ENCODE data around the gene LRRC2. TPM values are rescaled to one million over a fixed set of nuclear protein-coding genes. Genes with fewer than 3 reads are reported as not detected.
A peak's percentile ranks its signal among the peaks of the same experiment; 100 is the strongest.
"Not testable (repeated sequence)": the region's sequence is repeated elsewhere in the genome, so short reads cannot be mapped to it uniquely, and the experiment has no call there.

LRRC2 gene
- total and polyA plus RNA-seq, 2 experiments from 2014 or later = 0.60 to 4.4 TPM

GRCh38 chr3:46579756-46580286 lies 13.7 kb upstream of the LRRC2 start:
- Histone ChIP-seq H3K79me2 (no peaks in the 10 kb centered on the region), H4K20me1 (ENCODE audit: insufficient read depth, poor library complexity, severe bottlenecking) (no peaks in the 10 kb centered on the region), H3K4me1 (ENCODE audit: insufficient read depth) (peaks cover 9% of the 10 kb centered on the region), H2AFZ (no peak overlapping the region), H3K9me3 (ENCODE audit: low read depth) (no peaks in the 10 kb centered on the region), H3K9me2 (replicated peaks; ENCODE audit: insufficient read depth) (no peaks in the 10 kb centered on the region), H3K27ac (no peak overlapping the region), H3K4me2 (no peak overlapping the region), H3K36me3 (replicated peaks; ENCODE audit: insufficient read depth, low read depth) (no peaks in the 10 kb centered on the region), H3K27me3 (peaks cover 25% of the 10 kb centered on the region), H3K4me3 (no peak overlapping the region)
- TF ChIP-seq CTCF (IDR thresholded peaks at IDR 0.05; ENCODE audit: poor library complexity) = no peak
- TF ChIP-seq EZH2phosphoT487 (IDR thresholded peaks at IDR 0.05; ENCODE audit: low read depth, severe bottlenecking, unreplicated experiment) = no peak
- TF ChIP-seq EZH2 (IDR thresholded peaks at IDR 0.05; ENCODE audit: borderline replicate concordance) = no peak
- WGBS (ENCODE audit: low lambda C conversion rate, missing lambda C conversion rate) = 41% methylated on average over 14 of the region's 14 CpGs
- no peak for DNase-seq (ENCODE audit: low spot score)

GRCh38 chr3:46578973-46579755 lies 13.1 kb upstream of the LRRC2 start:
- Histone ChIP-seq H4K20me1 (ENCODE audit: insufficient read depth, poor library complexity, severe bottlenecking) (no peaks in the 10 kb centered on the region), H3K4me2 (no peak overlapping the region), H3K27ac (no peak overlapping the region), H3K4me3 (no peak overlapping the region), H3K36me3 (replicated peaks; ENCODE audit: insufficient read depth, low read depth) (no peaks in the 10 kb centered on the region), H3K4me1 (ENCODE audit: insufficient read depth) (peaks cover 16% of the 10 kb centered on the region), H3K79me2 (no peaks in the 10 kb centered on the region), H2AFZ (no peak overlapping the region), H3K9me2 (replicated peaks; ENCODE audit: insufficient read depth) (no peaks in the 10 kb centered on the region), H3K27me3 (peaks cover 25% of the 10 kb centered on the region), H3K9me3 (ENCODE audit: low read depth) (no peaks in the 10 kb centered on the region)
- TF ChIP-seq EZH2 (IDR thresholded peaks at IDR 0.05; ENCODE audit: borderline replicate concordance) = no peak
- TF ChIP-seq CTCF (IDR thresholded peaks at IDR 0.05; ENCODE audit: poor library complexity) = no peak
- no peak for TF ChIP-seq EZH2phosphoT487 (IDR thresholded peaks at IDR 0.05; ENCODE audit: low read depth, severe bottlenecking, unreplicated experiment)
- DNase-seq (ENCODE audit: low spot score) = no peak
- WGBS (ENCODE audit: low lambda C conversion rate, missing lambda C conversion rate) = 53% methylated on average over 10 of the region's 10 CpGs

GRCh38 chr3:46577580-46578249 lies 11.6 kb upstream of the LRRC2 start:
- H3K27ac ChIP-seq = not testable (repeated sequence)
- H3K4me2 ChIP-seq = peak overlapping the region; percentile 70
- 43% methylated on average over 16 of the region's 18 CpGs for WGBS (ENCODE audit: low lambda C conversion rate, missing lambda C conversion rate)

GRCh38 chr3:46576879-46577278 lies 10.8 kb upstream of the LRRC2 start:
- WGBS (ENCODE audit: low lambda C conversion rate, missing lambda C conversion rate) = 18% methylated on average over 21 of the region's 21 CpGs
- TF ChIP-seq EZH2phosphoT487 (IDR thresholded peaks at IDR 0.05; ENCODE audit: low read depth, severe bottlenecking, unreplicated experiment) (no peak), CTCF (IDR thresholded peaks at IDR 0.05; ENCODE audit: poor library complexity) (no peak), EZH2 (IDR thresholded peaks at IDR 0.05; ENCODE audit: borderline replicate concordance) (no peak)
- Histone ChIP-seq H4K20me1 (ENCODE audit: insufficient read depth, poor library complexity, severe bottlenecking) (no peaks in the 10 kb centered on the region), H3K9me2 (replicated peaks; ENCODE audit: insufficient read depth) (no peaks in the 10 kb centered on the region), H3K4me1 (ENCODE audit: insufficient read depth) (peaks cover 20% of the 10 kb centered on the region), H3K36me3 (replicated peaks; ENCODE audit: insufficient read depth, low read depth) (no peaks in the 10 kb centered on the region), H3K9me3 (ENCODE audit: low read depth) (no peaks in the 10 kb centered on the region), H3K79me2 (no peaks in the 10 kb centered on the region), H3K27ac (no peak overlapping the region), H3K4me3 (no peak overlapping the region), H3K27me3 (peaks cover 25% of the 10 kb centered on the region), H2AFZ (peak overlapping the region; percentile 60), H3K4me2 (peak overlapping the region; percentile 70)
- peak; percentile 52 for DNase-seq (ENCODE audit: low spot score)

More at GRCh38 chr3:46577580-46578249, 11.6 kb upstream of the LRRC2 start:
- H4K20me1 ChIP-seq (ENCODE audit: insufficient read depth, poor library complexity, severe bottlenecking); H3K36me3 ChIP-seq (replicated peaks; ENCODE audit: insufficient read depth, low read depth); H3K9me2 ChIP-seq (replicated peaks; ENCODE audit: insufficient read depth); H3K79me2 ChIP-seq; DNase-seq (ENCODE audit: low spot score); H3K4me3 ChIP-seq; H3K9me3 ChIP-seq (ENCODE audit: low read depth): not testable (repeated sequence)
- Histone ChIP-seq H2AFZ (peak overlapping the region; percentile 60), H3K27me3 (peaks cover 25% of the 10 kb centered on the region), H3K4me1 (ENCODE audit: insufficient read depth) (peaks cover 20% of the 10 kb centered on the region)
